Measurements from ENCODE around the gene CAMSAP1.

Gene CAMSAP1

GRCh38 chr9:135815413-135815812 is 91.9 kb downstream of the CAMSAP1 start:
- no peak for TF ChIP-seq CTCF (IDR thresholded peaks at IDR 0.05; ENCODE audit: control insufficient read depth, insufficient read depth, low read depth, low read length, missing control alignments)
- no peak for DNase-seq (ENCODE audit: low read depth)
- no peak overlapping the region for H3K4me3 ChIP-seq (ENCODE audit: control insufficient read depth, low read depth, low read length)

GRCh38 chr9:135814421-135815095 is 92.8 kb downstream of the CAMSAP1 start:
- no peak for DNase-seq (ENCODE audit: low read depth)
- no peak overlapping the region for H3K4me3 ChIP-seq (ENCODE audit: control insufficient read depth, low read depth, low read length)
- TF ChIP-seq CTCF (IDR thresholded peaks at IDR 0.05; ENCODE audit: control insufficient read depth, insufficient read depth, low read depth, low read length, missing control alignments): no peak

GRCh38 chr9:135813671-135814290 is 93.6 kb downstream of the CAMSAP1 start:
- TF ChIP-seq CTCF (IDR thresholded peaks at IDR 0.05; ENCODE audit: control insufficient read depth, insufficient read depth, low read depth, low read length, missing control alignments): no peak
- no peak for DNase-seq (ENCODE audit: low read depth)

GRCh38 chr9:135812961-135813360 is 94.4 kb downstream of the CAMSAP1 start:
- no peak for DNase-seq (ENCODE audit: low read depth)
- TF ChIP-seq CTCF (IDR thresholded peaks at IDR 0.05; ENCODE audit: control insufficient read depth, insufficient read depth, low read depth, low read length, missing control alignments): no peak
- H3K4me3 ChIP-seq (ENCODE audit: control insufficient read depth, low read depth, low read length): no peak overlapping the region

More at GRCh38 chr9:135813671-135814290, 93.6 kb downstream of the CAMSAP1 start:
- H3K4me3 ChIP-seq (ENCODE audit: control insufficient read depth, low read depth, low read length): no peak overlapping the region

GRCh38 chr9:135811801-135812200 is 95.5 kb downstream of the CAMSAP1 start:
- TF ChIP-seq CTCF (IDR thresholded peaks at IDR 0.05; ENCODE audit: control insufficient read depth, insufficient read depth, low read depth, low read length, missing control alignments): no peak
- H3K4me3 ChIP-seq (ENCODE audit: control insufficient read depth, low read depth, low read length): no peak overlapping the region
- DNase-seq (ENCODE audit: low read depth): no peak

GRCh38 chr9:135810806-135811575 is 96.4 kb downstream of the CAMSAP1 start:
- no peak for DNase-seq (ENCODE audit: low read depth)
- H3K4me3 ChIP-seq (ENCODE audit: control insufficient read depth, low read depth, low read length): no peak overlapping the region
- no peak for TF ChIP-seq CTCF (IDR thresholded peaks at IDR 0.05; ENCODE audit: control insufficient read depth, insufficient read depth, low read depth, low read length, missing control alignments)
